DND-41 (cell line): ENCODE measurements around the gene FGF12.

ENCODE experiments used
- ATAC-seq: fragments of 200-7000 bp; cut with Tn5 transposase; 3 replicates; pipeline ENCODE4 v1.9.1; 2021; ENCODE audit warnings: low read depth; ENCODE audit not compliant: insufficient read depth
- DNase-seq: peaks from one replicate; pipeline ENCODE4 v3.0.0-alpha.2; 2020
- H2AFZ ChIP-seq: 2 replicates; pipeline ENCODE4 v1.6.0; 2012; ENCODE audit warnings: low read depth, low read length
- H3K27ac ChIP-seq: 2 replicates; pipeline ENCODE4 v1.5.1; 2012; ENCODE audit warnings: low read length, inconsistent platforms
- H3K27me3 ChIP-seq: fragments of 200-600 bp; sonication (generic); 2 replicates; pipeline ENCODE4 v1.6.0; 2012; ENCODE audit warnings: low read length, mild to moderate bottlenecking, inconsistent platforms; ENCODE audit not compliant: insufficient read depth, poor library complexity
- H3K36me3 ChIP-seq: 2 replicates; pipeline ENCODE4 v1.5.1; 2012; ENCODE audit warnings: low read length, inconsistent platforms; ENCODE audit not compliant: insufficient read depth
- H3K4me1 ChIP-seq: 2 replicates; pipeline ENCODE4 v1.5.1; 2012; ENCODE audit warnings: mild to moderate bottlenecking, low read length; ENCODE audit not compliant: insufficient read depth
- H3K4me2 ChIP-seq: 2 replicates; pipeline ENCODE4 v1.6.0; 2012; ENCODE audit warnings: mild to moderate bottlenecking, moderate library complexity, low read length, inconsistent platforms; ENCODE audit not compliant: insufficient read depth
- H3K4me3 ChIP-seq, 2 experiments: fragments of 200-600 bp in 1 of 2; shearing (Covaris generic) in 1 of 2; 2 replicates each; pipeline ENCODE4 v1.5.1; 2012 to 2016; ENCODE audit warnings: inconsistent platforms in 2 of 2, low read length in 2 of 2, mild to moderate bottlenecking in 2 of 2, low read depth in 1 of 2, moderate library complexity in 1 of 2
- H3K79me2 ChIP-seq: 2 replicates; pipeline ENCODE4 v1.6.0; 2012; ENCODE audit warnings: low read length, inconsistent platforms; ENCODE audit not compliant: insufficient read depth
- H3K9ac ChIP-seq: 2 replicates; pipeline ENCODE4 v1.6.0; 2012; ENCODE audit warnings: low read depth, mild to moderate bottlenecking, inconsistent platforms, low read length, moderate library complexity
- H3K9me3 ChIP-seq: 2 replicates; pipeline ENCODE4 v1.5.1; 2012; ENCODE audit warnings: low read length, moderate library complexity, mild to moderate bottlenecking, inconsistent platforms; ENCODE audit not compliant: insufficient read depth, severe bottlenecking
- H4K20me1 ChIP-seq: 2 replicates; pipeline ENCODE4 v1.6.0; 2012; ENCODE audit warnings: low read length; ENCODE audit not compliant: insufficient read depth
- CTCF ChIP-seq: IDR thresholded peaks from 2 replicates; pipeline ENCODE4 v1.5.1; 2012; ENCODE audit warnings: borderline replicate concordance, low read length, moderate library complexity, mild to moderate bottlenecking; ENCODE audit not compliant: poor library complexity, severe bottlenecking; ENCODE audit errors: extremely low read depth
- EZH2 ChIP-seq: IDR thresholded peaks from 3 replicates; pipeline ENCODE4 v1.6.1; 2012; ENCODE audit warnings: borderline replicate concordance, low read depth, mild to moderate bottlenecking, moderate library complexity, low read length, inconsistent platforms; ENCODE audit not compliant: severe bottlenecking

The FGF12 gene

GRCh38 chr3:192419312-192419711, 308.0 kb downstream of the FGF12 start:
- H3K27me3 ChIP-seq: no peaks in the 10 kb centered on the region
- H3K4me2 ChIP-seq: no peak overlapping the region
- no peaks in the 10 kb centered on the region for H3K4me1 ChIP-seq
- no peaks in the 10 kb centered on the region for H3K9me3 ChIP-seq
- no peak overlapping the region for H3K4me3 ChIP-seq
- no peak overlapping the region for H2AFZ ChIP-seq
- no peaks in the 10 kb centered on the region for H4K20me1 ChIP-seq
- no peak overlapping the region for H3K27ac ChIP-seq
- H3K36me3 ChIP-seq: no peaks in the 10 kb centered on the region
- H3K79me2 ChIP-seq: no peaks in the 10 kb centered on the region
- DNase-seq (no peak), ATAC-seq (no peak)
- no peak overlapping the region for H3K9ac ChIP-seq
- TF ChIP-seq EZH2 (no peak), CTCF (no peak)

GRCh38 chr3:192417559-192418055, 309.7 kb downstream of the FGF12 start:
- Histone ChIP-seq H3K27me3 (no peaks in the 10 kb centered on the region), H3K79me2 (no peaks in the 10 kb centered on the region), H3K27ac (no peak overlapping the region), H3K9ac (no peak overlapping the region), H3K36me3 (no peaks in the 10 kb centered on the region), H3K4me2 (no peak overlapping the region), H3K4me1 (no peaks in the 10 kb centered on the region), H3K9me3 (no peaks in the 10 kb centered on the region), H4K20me1 (no peaks in the 10 kb centered on the region), H3K4me3 (no peak overlapping the region), H2AFZ (no peak overlapping the region)
- DNase-seq (no peak), ATAC-seq (no peak)
- TF ChIP-seq EZH2 (no peak), CTCF (no peak)

GRCh38 chr3:192417017-192417416, 310.3 kb downstream of the FGF12 start:
- H3K9ac ChIP-seq: no peak overlapping the region
- H4K20me1 ChIP-seq: no peaks in the 10 kb centered on the region
- no peaks in the 10 kb centered on the region for H3K36me3 ChIP-seq
- H3K27ac ChIP-seq: no peak overlapping the region
- H3K4me3 ChIP-seq: no peak overlapping the region
- ATAC-seq: no peak
- no peaks in the 10 kb centered on the region for H3K9me3 ChIP-seq
- H3K4me1 ChIP-seq: no peaks in the 10 kb centered on the region
- no peak overlapping the region for H2AFZ ChIP-seq
- H3K79me2 ChIP-seq: no peaks in the 10 kb centered on the region
- TF ChIP-seq CTCF (no peak), EZH2 (no peak)
- H3K4me2 ChIP-seq: no peak overlapping the region
- H3K27me3 ChIP-seq: no peaks in the 10 kb centered on the region
- no peak for DNase-seq

- TF ChIP-seq EZH2 (no peak), CTCF (no peak)
- H3K79me2 ChIP-seq: no peaks in the 10 kb centered on the region
- H3K4me1 ChIP-seq: no peaks in the 10 kb centered on the region
- DNase-seq: no peak
- no peaks in the 10 kb centered on the region for H3K36me3 ChIP-seq
- no peak overlapping the region for H3K9ac ChIP-seq
- no peaks in the 10 kb centered on the region for H3K9me3 ChIP-seq
- no peaks in the 10 kb centered on the region for H3K27me3 ChIP-seq
- H2AFZ ChIP-seq: no peak overlapping the region
- no peak overlapping the region for H3K4me3 ChIP-seq
- H4K20me1 ChIP-seq: no peaks in the 10 kb centered on the region
- H3K27ac ChIP-seq: no peak overlapping the region
- ATAC-seq: no peak
- no peak overlapping the region for H3K4me2 ChIP-seq
These were observed 313.9 kb downstream of the FGF12 start for GRCh38 chr3:192413461-192413860.
